MM.1S (cell line): ENCODE results near the gene USF2.

ENCODE experiments used
- DNase-seq: peaks from one replicate; pipeline ENCODE4 v3.0.0-alpha.2; 2015
- H2AFZ ChIP-seq: fragments of 300-600 bp; sonication (generic); 2 replicates; pipeline ENCODE4 v1.6.0; 2016; ENCODE audit warnings: antibody characterized with exemption, low read length
- H3F3A ChIP-seq: fragments of 300-600 bp; sonication (generic); 2 replicates; pipeline ENCODE4 v1.6.1; 2016; ENCODE audit warnings: mild to moderate bottlenecking, antibody characterized with exemption, low read length, moderate library complexity, mixed read lengths; ENCODE audit not compliant: insufficient read depth
- H3K27ac ChIP-seq: fragments of 300-600 bp; sonication (generic); 2 replicates; pipeline ENCODE4 v1.5.1; 2016; ENCODE audit warnings: mild to moderate bottlenecking, low read length
- H3K27me3 ChIP-seq: fragments of 300-600 bp; sonication (generic); replicated peaks from 2 replicates; pipeline ENCODE4 v1.6.0; 2016; ENCODE audit warnings: low read length; ENCODE audit not compliant: insufficient read depth
- H3K36me3 ChIP-seq: fragments of 300-600 bp; sonication (generic); replicated peaks from 2 replicates; pipeline ENCODE4 v1.6.1; 2016; ENCODE audit warnings: mild to moderate bottlenecking, low read length, mixed read lengths; ENCODE audit not compliant: insufficient read depth
- H3K4me1 ChIP-seq: fragments of 300-600 bp; sonication (generic); 2 replicates; pipeline ENCODE4 v1.6.1; 2016; ENCODE audit warnings: low read length, mixed read lengths
- H3K4me2 ChIP-seq: fragments of 300-600 bp; sonication (generic); 2 replicates; pipeline ENCODE4 v1.6.0; 2016; ENCODE audit warnings: low read depth, low read length
- H3K4me3 ChIP-seq: fragments of 300-600 bp; sonication (generic); 2 replicates; pipeline ENCODE4 v1.5.1; 2016; ENCODE audit warnings: low read length, mixed read lengths
- H3K79me2 ChIP-seq: fragments of 300-600 bp; sonication (generic); 2 replicates; pipeline ENCODE4 v1.6.1; 2016; ENCODE audit warnings: mixed run types, low read length, mixed read lengths
- H3K9ac ChIP-seq: fragments of 300-600 bp; sonication (generic); 2 replicates; pipeline ENCODE4 v1.6.1; 2016; ENCODE audit warnings: low read length, mixed read lengths
- H3K9me2 ChIP-seq: fragments of 300-600 bp; sonication (generic); replicated peaks from 2 replicates; pipeline ENCODE4 v1.6.1; 2016; ENCODE audit warnings: mild to moderate bottlenecking, low read length, mixed read lengths; ENCODE audit not compliant: insufficient read depth
- H3K9me3 ChIP-seq: fragments of 300-600 bp; sonication (generic); replicated peaks from 2 replicates; pipeline ENCODE4 v1.6.1; 2016; ENCODE audit warnings: mild to moderate bottlenecking, low read length, mixed read lengths; ENCODE audit not compliant: insufficient read depth
- H4K20me1 ChIP-seq: fragments of 300-600 bp; sonication (generic); 2 replicates; pipeline ENCODE4 v1.6.1; 2016; ENCODE audit warnings: mild to moderate bottlenecking, low read length, moderate library complexity, mixed read lengths; ENCODE audit not compliant: insufficient read depth
- EZH2 ChIP-seq: fragments of 300-600 bp; sonication (generic); optimal IDR thresholded peaks from 2 replicates; pipeline ENCODE3; 2017; ENCODE audit warnings: low read depth, mild to moderate bottlenecking, antibody characterized with exemption, low read length, mixed read lengths
- EZH2phosphoT487 ChIP-seq: fragments of 300-600 bp; sonication (generic); IDR thresholded peaks from 2 replicates; pipeline ENCODE4 v1.6.1; 2018; ENCODE audit warnings: antibody characterized with exemption, low read length
- TF ChIP-seq, protein P1 (sequence below): fragments of 300-600 bp; sonication (generic); IDR thresholded peaks from 2 replicates; pipeline ENCODE4 v1.5.1; 2016; ENCODE audit warnings: antibody characterized with exemption, low read length, mixed read lengths

The USF2 gene

DNA sequence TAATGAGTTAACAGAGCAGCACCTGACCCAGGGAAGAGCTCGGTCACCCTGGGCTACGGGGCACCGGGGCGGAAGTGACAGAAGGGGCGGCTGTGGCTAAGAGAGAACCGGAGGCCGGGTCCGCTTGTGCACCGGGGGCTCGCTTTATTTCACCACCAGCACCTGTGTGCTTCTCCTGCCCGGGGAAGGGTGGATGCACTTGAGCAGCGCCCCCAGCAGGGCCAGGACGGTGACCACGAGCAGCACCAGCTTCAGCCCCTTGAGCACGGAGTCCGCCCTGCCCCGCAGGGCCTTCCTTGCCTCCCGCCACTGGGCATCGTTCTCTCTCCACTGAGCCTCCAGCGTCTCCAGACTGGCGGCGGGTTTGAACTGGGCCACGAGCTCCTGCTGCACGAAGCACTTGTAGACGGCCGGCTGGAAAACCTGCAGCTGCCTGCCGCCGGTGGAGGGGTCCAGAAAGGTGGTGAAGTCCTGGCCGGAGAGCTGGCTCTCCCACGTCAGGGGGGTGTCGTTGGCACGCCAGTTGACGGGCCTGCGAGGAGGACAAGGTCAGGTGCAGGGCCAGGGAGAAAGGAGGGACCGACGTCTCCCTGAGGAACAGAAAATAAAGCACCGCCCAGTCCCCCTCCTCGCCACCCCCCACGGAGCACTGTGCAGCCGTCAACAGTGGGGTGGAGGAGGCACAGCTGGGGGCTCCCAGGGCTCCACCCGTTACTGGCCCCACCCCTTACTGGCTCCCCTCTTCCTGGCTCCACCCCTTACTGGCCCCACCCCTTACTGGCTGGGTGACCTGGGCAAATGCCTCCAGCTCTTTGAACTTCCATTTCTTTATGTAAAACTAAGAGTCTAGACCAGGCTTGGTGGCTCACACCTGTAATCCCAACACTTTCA is 43.8 kb upstream of the USF2 start:
- H3K36me3 ChIP-seq = no peaks in the 10 kb centered on the region
- no peaks in the 10 kb centered on the region for H3K9me2 ChIP-seq
- no peak overlapping the region for H3K9ac ChIP-seq
- no peaks in the 10 kb centered on the region for H3K9me3 ChIP-seq
- no peak overlapping the region for H3K27ac ChIP-seq
- TF ChIP-seq EZH2 (no peak), EZH2phosphoT487 (no peak)
- TF ChIP-seq, protein P1, sequence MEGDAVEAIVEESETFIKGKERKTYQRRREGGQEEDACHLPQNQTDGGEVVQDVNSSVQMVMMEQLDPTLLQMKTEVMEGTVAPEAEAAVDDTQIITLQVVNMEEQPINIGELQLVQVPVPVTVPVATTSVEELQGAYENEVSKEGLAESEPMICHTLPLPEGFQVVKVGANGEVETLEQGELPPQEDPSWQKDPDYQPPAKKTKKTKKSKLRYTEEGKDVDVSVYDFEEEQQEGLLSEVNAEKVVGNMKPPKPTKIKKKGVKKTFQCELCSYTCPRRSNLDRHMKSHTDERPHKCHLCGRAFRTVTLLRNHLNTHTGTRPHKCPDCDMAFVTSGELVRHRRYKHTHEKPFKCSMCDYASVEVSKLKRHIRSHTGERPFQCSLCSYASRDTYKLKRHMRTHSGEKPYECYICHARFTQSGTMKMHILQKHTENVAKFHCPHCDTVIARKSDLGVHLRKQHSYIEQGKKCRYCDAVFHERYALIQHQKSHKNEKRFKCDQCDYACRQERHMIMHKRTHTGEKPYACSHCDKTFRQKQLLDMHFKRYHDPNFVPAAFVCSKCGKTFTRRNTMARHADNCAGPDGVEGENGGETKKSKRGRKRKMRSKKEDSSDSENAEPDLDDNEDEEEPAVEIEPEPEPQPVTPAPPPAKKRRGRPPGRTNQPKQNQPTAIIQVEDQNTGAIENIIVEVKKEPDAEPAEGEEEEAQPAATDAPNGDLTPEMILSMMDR = no peak
- no peaks in the 10 kb centered on the region for H3K79me2 ChIP-seq
- no peak overlapping the region for H3K4me3 ChIP-seq
- no peak for DNase-seq
- no peaks in the 10 kb centered on the region for H3K27me3 ChIP-seq
- H3K4me1 ChIP-seq = no peaks in the 10 kb centered on the region
- H3F3A ChIP-seq = no peaks in the 10 kb centered on the region
- H3K4me2 ChIP-seq = no peak overlapping the region
- no peak overlapping the region for H2AFZ ChIP-seq
- H4K20me1 ChIP-seq = no peaks in the 10 kb centered on the region

DNA sequence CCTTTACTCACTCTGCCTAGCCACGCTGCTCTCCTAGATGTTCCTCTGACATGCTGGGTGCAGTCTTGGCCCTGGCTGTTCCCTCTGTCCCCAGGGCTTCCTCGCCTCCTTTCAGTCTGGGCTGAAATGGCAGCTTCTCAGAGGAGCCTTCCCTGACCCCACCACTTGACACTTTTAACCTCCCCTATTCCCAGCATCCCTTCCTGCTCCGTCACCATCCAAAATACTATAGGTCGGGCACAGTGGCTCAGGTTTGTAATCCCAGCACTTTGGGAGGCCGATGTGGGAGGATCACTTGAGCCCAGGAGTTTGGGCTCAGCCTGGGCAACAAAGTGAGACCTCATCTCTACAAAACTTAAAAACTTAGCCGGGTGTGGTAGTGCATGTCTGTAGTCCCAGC is 42.8 kb upstream of the USF2 start:
- Histone ChIP-seq H3K4me1 (no peaks in the 10 kb centered on the region), H3K27ac (no peak overlapping the region), H4K20me1 (no peaks in the 10 kb centered on the region), H2AFZ (no peak overlapping the region), H3K79me2 (no peaks in the 10 kb centered on the region), H3K9me3 (no peaks in the 10 kb centered on the region), H3K36me3 (no peaks in the 10 kb centered on the region), H3K27me3 (no peaks in the 10 kb centered on the region), H3F3A (no peaks in the 10 kb centered on the region), H3K9me2 (no peaks in the 10 kb centered on the region), H3K4me3 (no peak overlapping the region), H3K9ac (no peak overlapping the region), H3K4me2 (no peak overlapping the region)
- TF ChIP-seq EZH2 (no peak), EZH2phosphoT487 (no peak)
- TF ChIP-seq, protein P1 = no peak
- DNase-seq = no peak

DNA sequence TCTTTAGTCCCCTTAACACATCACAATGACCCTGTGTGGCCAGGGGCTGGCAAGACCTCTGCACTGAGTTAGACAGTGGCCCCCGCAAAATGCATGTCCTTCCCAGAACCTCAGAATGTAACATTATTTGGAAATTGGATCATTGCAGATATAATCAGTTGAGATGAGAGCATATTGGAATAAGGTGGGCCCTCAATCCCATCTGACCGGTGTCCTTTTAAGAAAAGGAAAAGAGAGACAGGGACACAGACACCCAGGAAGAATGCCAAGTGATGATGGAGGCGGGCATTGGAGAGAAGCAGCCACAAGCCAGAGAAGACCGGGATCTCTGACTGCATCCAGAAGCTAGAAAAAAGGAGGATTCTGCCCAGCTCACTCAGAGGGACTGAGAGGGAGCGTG is 42.0 kb upstream of the USF2 start:
- DNase-seq = no peak
- Histone ChIP-seq H3K4me3 (no peak overlapping the region), H3K36me3 (no peaks in the 10 kb centered on the region)

More for the DNA sequence above, 42.0 kb upstream of the USF2 start:
- Histone ChIP-seq H4K20me1 (no peaks in the 10 kb centered on the region), H3K9me3 (no peaks in the 10 kb centered on the region), H3K79me2 (no peaks in the 10 kb centered on the region), H3K4me2 (no peak overlapping the region), H3K4me1 (no peaks in the 10 kb centered on the region), H3K27ac (no peak overlapping the region), H3K9me2 (no peaks in the 10 kb centered on the region), H3K9ac (no peak overlapping the region), H2AFZ (no peak overlapping the region), H3F3A (no peaks in the 10 kb centered on the region), H3K27me3 (no peaks in the 10 kb centered on the region)
- TF ChIP-seq EZH2phosphoT487 = no peak
- TF ChIP-seq, protein P1 = no peak
- no peak for TF ChIP-seq EZH2
